H1 (cell line): Measurements from ENCODE around the gene CRBN. TPM values are rescaled to one million over a fixed set of nuclear protein-coding genes. Genes with fewer than 3 reads are reported as not detected.

Source experiments
- CTCF ChIA-PET: fragments of 300-600 bp; sonication (Branson Sonifier 250); formaldehyde crosslinking; loops from one replicate; lab custom pipeline; 2021; ENCODE audit not compliant: partially characterized antibody; lab: Charles Lee
- POLR2A ChIA-PET: fragments of 300-600 bp; sonication (Branson Sonifier 250); formaldehyde crosslinking; loops from one replicate; lab custom pipeline; 2021; ENCODE audit warnings: inconsistent platforms; ENCODE audit not compliant: partially characterized antibody; lab: Charles Lee
- DNase-seq, 2 experiments: peaks; one replicate each; pipeline versions ENCODE4 v3.0.0 to v3.0.0-alpha.2; 2010 to 2022; ENCODE audit warnings: low spot score in 2 of 2, low read depth in 1 of 2, mixed read lengths in 1 of 2
- FAIRE-seq: peaks from 2 replicates; lab custom pipeline; 2011; peaks lifted over from hg19 to GRCh38; lab: Jason Lieb, UNC
- H2AFZ ChIP-seq: 2 replicates; pipeline ENCODE4 v1.8.1; 2012; ENCODE audit warnings: low read length, inconsistent platforms
- H2AK5ac ChIP-seq: 2 replicates; pipeline ENCODE4 v1.6.1; 2013; ENCODE audit warnings: low read depth, low read length
- H2BK120ac ChIP-seq: replicated peaks from 2 replicates; pipeline ENCODE3; 2013; ENCODE audit warnings: low read depth, low read length, inconsistent platforms
- H2BK12ac ChIP-seq: 2 replicates; pipeline ENCODE4 v1.6.1; 2013; ENCODE audit warnings: low read depth, low read length
- H2BK15ac ChIP-seq: 2 replicates; pipeline ENCODE4 v1.6.1; 2013; ENCODE audit warnings: low read length
- H2BK20ac ChIP-seq: 2 replicates; pipeline ENCODE4 v1.6.1; 2013; ENCODE audit warnings: low read length
- H2BK5ac ChIP-seq: 2 replicates; pipeline ENCODE4 v1.6.1; 2013; ENCODE audit warnings: low read depth, low read length
- H3K14ac ChIP-seq: 2 replicates; pipeline ENCODE4 v1.6.1; 2013; ENCODE audit warnings: inconsistent platforms; ENCODE audit not compliant: insufficient read length
- H3K18ac ChIP-seq: 2 replicates; pipeline ENCODE4 v1.6.1; 2013; ENCODE audit warnings: low read length; ENCODE audit errors: extremely low read depth
- H3K23ac ChIP-seq: 2 replicates; pipeline ENCODE4 v1.6.1; 2013; ENCODE audit warnings: inconsistent platforms; ENCODE audit not compliant: insufficient read length
- H3K23me2 ChIP-seq: 2 replicates; pipeline ENCODE4 v1.6.1; 2013; ENCODE audit warnings: low read depth, low read length
- H3K27ac ChIP-seq: 2 replicates; pipeline ENCODE4 v1.6.1; 2011; ENCODE audit warnings: low read depth, low read length, inconsistent platforms
- H3K27me3 ChIP-seq, 4 experiments: replicated peaks in 1 of 4; 1 replicate in 1 of 4; 2 replicates in 3 of 4; pipeline versions ENCODE4 v1.6.1 to v1.8.1; 2011 to 2013; ENCODE audit warnings: low read length in 3 of 4, mild to moderate bottlenecking in 3 of 4, inconsistent platforms in 2 of 4, mixed read lengths in 2 of 4, moderate library complexity in 1 of 4; ENCODE audit not compliant: control insufficient read depth in 3 of 4, insufficient read depth in 3 of 4; ENCODE audit errors: extremely low read depth in 1 of 4
- H3K36me3 ChIP-seq, 4 experiments: 2 replicates each; pipeline versions ENCODE4 v1.6.1 to v1.8.1; 2011 to 2013; ENCODE audit warnings: mild to moderate bottlenecking in 4 of 4, low read length in 3 of 4, moderate library complexity in 2 of 4, control low read depth in 1 of 4, inconsistent platforms in 1 of 4; ENCODE audit not compliant: insufficient read depth in 4 of 4, control insufficient read depth in 2 of 4
- H3K4ac ChIP-seq: replicated peaks from 2 replicates; pipeline ENCODE3; 2013; ENCODE audit warnings: low read length, low read depth, mixed read lengths, inconsistent platforms; ENCODE audit not compliant: insufficient read length
- H3K4me1 ChIP-seq, 4 experiments: replicated peaks in 1 of 4; 1 replicate in 1 of 4; 2 replicates in 3 of 4; pipeline versions ENCODE4 v1.6.1 to v1.8.1; 2011 to 2013; ENCODE audit warnings: low read length in 3 of 4, inconsistent platforms in 2 of 4, mixed read lengths in 1 of 4; ENCODE audit not compliant: insufficient read depth in 4 of 4, control insufficient read depth in 3 of 4
- H3K4me2 ChIP-seq, 2 experiments: 2 replicates each; pipeline versions ENCODE4 v1.6.1 to v1.8.1; 2011 to 2013; ENCODE audit warnings: low read depth in 2 of 2, low read length in 2 of 2, control low read depth in 1 of 2, inconsistent platforms in 1 of 2, mild to moderate bottlenecking in 1 of 2; ENCODE audit not compliant: insufficient read depth in 1 of 2
- H3K4me3 ChIP-seq, 4 experiments: fragments of 200-600, 300-600 bp in 1 of 4; sonication (generic), shearing (Covaris generic), sonication (Bioruptor Twin) in 1 of 4; 2 replicates each; pipeline versions ENCODE4 v1.5.1 to v1.8.1; 2011 to 2016; ENCODE audit warnings: low read length in 4 of 4, low read depth in 3 of 4, control low read depth in 2 of 4, inconsistent platforms in 2 of 4, mild to moderate bottlenecking in 2 of 4, mixed read lengths in 1 of 4, moderate library complexity in 1 of 4; ENCODE audit not compliant: insufficient read depth in 2 of 4; ENCODE audit errors: extremely low read depth in 1 of 4
- H3K56ac ChIP-seq: replicated peaks from 2 replicates; pipeline ENCODE3; 2013; ENCODE audit warnings: low read depth, mild to moderate bottlenecking, mixed read lengths, low read length, inconsistent platforms; ENCODE audit not compliant: insufficient read length
- H3K79me1 ChIP-seq: 2 replicates; pipeline ENCODE4 v1.6.1; 2013; ENCODE audit warnings: low read depth, low read length, control low read depth
- H3K79me2 ChIP-seq, 2 experiments: 2 replicates each; pipeline versions ENCODE4 v1.6.1 to v1.8.1; 2012 to 2013; ENCODE audit warnings: low read length in 2 of 2, mild to moderate bottlenecking in 2 of 2, inconsistent platforms in 1 of 2; ENCODE audit not compliant: insufficient read depth in 2 of 2, control insufficient read depth in 1 of 2
- H3K9ac ChIP-seq, 4 experiments: replicated peaks in 1 of 4; 1 replicate in 1 of 4; 2 replicates in 3 of 4; pipeline versions ENCODE4 v1.6.1 to v1.8.1; 2011 to 2013; ENCODE audit warnings: low read depth in 3 of 4, low read length in 3 of 4, control low read depth in 2 of 4, mild to moderate bottlenecking in 2 of 4, moderate library complexity in 2 of 4, inconsistent platforms in 1 of 4; ENCODE audit errors: extremely low read depth in 1 of 4
- H3K9me3 ChIP-seq, 2 experiments: 2 replicates each; pipeline versions ENCODE4 v1.6.1 to v1.8.1; 2012 to 2013; ENCODE audit warnings: mild to moderate bottlenecking in 2 of 2, moderate library complexity in 2 of 2, control low read depth in 1 of 2, inconsistent platforms in 1 of 2, low read depth in 1 of 2, low read length in 1 of 2, mixed read lengths in 1 of 2; ENCODE audit not compliant: insufficient read depth in 2 of 2
- H4K20me1 ChIP-seq, 2 experiments: replicated peaks in 1 of 2; 2 replicates each; pipeline versions ENCODE3 to v1.8.1; 2011 to 2013; ENCODE audit warnings: inconsistent platforms in 2 of 2, low read length in 2 of 2, mild to moderate bottlenecking in 1 of 2; ENCODE audit not compliant: insufficient read depth in 2 of 2, control insufficient read depth in 1 of 2
- H4K5ac ChIP-seq: 2 replicates; pipeline ENCODE4 v1.6.1; 2013; ENCODE audit warnings: low read length, low read depth, mixed read lengths, inconsistent platforms; ENCODE audit not compliant: insufficient read length
- H4K8ac ChIP-seq: 2 replicates; pipeline ENCODE4 v1.8.0; 2013; ENCODE audit warnings: mild to moderate bottlenecking, moderate library complexity, low read length, inconsistent platforms; ENCODE audit not compliant: insufficient read depth; ENCODE audit errors: extremely low read depth
- H4K91ac ChIP-seq: replicated peaks from 2 replicates; pipeline ENCODE3; 2013; ENCODE audit warnings: low read length, mixed read lengths, inconsistent platforms; ENCODE audit not compliant: insufficient read length
- BCL11A ChIP-seq, 2 experiments: IDR thresholded peaks; one replicate each; pipeline ENCODE4 v1.6.1; 2011; ENCODE audit warnings: low read depth in 2 of 2, low read length in 2 of 2, mild to moderate bottlenecking in 2 of 2
- BRCA1 ChIP-seq: IDR thresholded peaks from 2 replicates; pipeline ENCODE4 v1.6.1; 2012; ENCODE audit warnings: low read depth, low read length, improper control_type of control experiment
- CHD2 ChIP-seq: IDR thresholded peaks from 2 replicates; pipeline ENCODE4 v1.6.1; 2012; ENCODE audit warnings: low read length, improper control_type of control experiment
- HDAC6 ChIP-seq: IDR thresholded peaks from one replicate; pipeline ENCODE4 v1.7.1; 2012; ENCODE audit warnings: low read depth, mild to moderate bottlenecking, inconsistent platforms, low read length, moderate library complexity
- MAFK ChIP-seq: IDR thresholded peaks from 2 replicates; pipeline ENCODE4 v1.6.1; 2012; ENCODE audit warnings: low read depth, mild to moderate bottlenecking, improper control_type of control experiment, low read length
- RBBP5 ChIP-seq: IDR thresholded peaks from 2 replicates; pipeline ENCODE4 v1.7.1; 2012; ENCODE audit warnings: low read depth, mild to moderate bottlenecking, inconsistent platforms, low read length, moderate library complexity, borderline replicate concordance
- SUZ12 ChIP-seq: fragments of 200-600 bp; sonication (generic); IDR thresholded peaks from 2 replicates; pipeline ENCODE4 v1.6.1; 2012; ENCODE audit warnings: mild to moderate bottlenecking, inconsistent platforms, low read length, moderate library complexity, mixed read lengths
- YY1 ChIP-seq: IDR thresholded peaks from 2 replicates; pipeline ENCODE4 v1.6.1; 2011; ENCODE audit warnings: low read depth, mild to moderate bottlenecking, low read length
- WGBS, 2 experiments: shearing (Covaris generic) in 1 of 2; methylation state at CpG; one replicate each; pipeline versions ENCODE4 v1.1.6 to v1.1.7; 2013 to 2015; ENCODE audit warnings: low lambda C conversion rate in 2 of 2, mixed read lengths in 2 of 2, inconsistent platforms in 1 of 2, low coverage in 1 of 2, missing lambda C conversion rate in 1 of 2; ENCODE audit not compliant: insufficient replicate concordance in 2 of 2, insufficient coverage in 1 of 2, insufficient read length in 1 of 2; ENCODE audit errors: extremely low coverage in 1 of 2, missing lambda C conversion rate in 1 of 2; 5-methylcytosine and 5-hydroxymethylcytosine counted together
- polyA plus RNA-seq, 7 experiments: library from polyadenylated mRNA; depleted of rRNA in 3 of 7; stranded (reverse) in 5 of 7; unstranded in 2 of 7; fragments of >200 nt in 5 of 7; fragments of 200-250 nt in 2 of 7; gene quantifications; 1 replicate in 5 of 7; 2 replicates in 1 of 7; 4 replicates in 1 of 7; pipeline versions ENCODE4 v1.2.1 to v1.2.3, GENCODE V29; 2011 to 2013; ENCODE audit warnings: missing spikeins in 2 of 7, mixed read lengths in 2 of 7
- total RNA-seq: library from RNA; stranded (reverse); fragmentation: NEBNext Ultra II Directional; extraction: Animal tissue kit (Norgen Biotek cat#: 25700); gene quantifications from 2 replicates; pipeline ENCODE4 v1.2.1, GENCODE V29; 2021
- TF ChIP-seq, protein P1 (sequence below): IDR thresholded peaks from 2 replicates; pipeline ENCODE4 v1.6.1; 2012; ENCODE audit warnings: low read length, inconsistent platforms

Gene CRBN
- total and polyA plus RNA-seq, 2 of the 8 experiments (the other 6 are each of a cell fraction or from before 2014, with no cell fraction given): 13.4 to 30.3 TPM

DNA sequence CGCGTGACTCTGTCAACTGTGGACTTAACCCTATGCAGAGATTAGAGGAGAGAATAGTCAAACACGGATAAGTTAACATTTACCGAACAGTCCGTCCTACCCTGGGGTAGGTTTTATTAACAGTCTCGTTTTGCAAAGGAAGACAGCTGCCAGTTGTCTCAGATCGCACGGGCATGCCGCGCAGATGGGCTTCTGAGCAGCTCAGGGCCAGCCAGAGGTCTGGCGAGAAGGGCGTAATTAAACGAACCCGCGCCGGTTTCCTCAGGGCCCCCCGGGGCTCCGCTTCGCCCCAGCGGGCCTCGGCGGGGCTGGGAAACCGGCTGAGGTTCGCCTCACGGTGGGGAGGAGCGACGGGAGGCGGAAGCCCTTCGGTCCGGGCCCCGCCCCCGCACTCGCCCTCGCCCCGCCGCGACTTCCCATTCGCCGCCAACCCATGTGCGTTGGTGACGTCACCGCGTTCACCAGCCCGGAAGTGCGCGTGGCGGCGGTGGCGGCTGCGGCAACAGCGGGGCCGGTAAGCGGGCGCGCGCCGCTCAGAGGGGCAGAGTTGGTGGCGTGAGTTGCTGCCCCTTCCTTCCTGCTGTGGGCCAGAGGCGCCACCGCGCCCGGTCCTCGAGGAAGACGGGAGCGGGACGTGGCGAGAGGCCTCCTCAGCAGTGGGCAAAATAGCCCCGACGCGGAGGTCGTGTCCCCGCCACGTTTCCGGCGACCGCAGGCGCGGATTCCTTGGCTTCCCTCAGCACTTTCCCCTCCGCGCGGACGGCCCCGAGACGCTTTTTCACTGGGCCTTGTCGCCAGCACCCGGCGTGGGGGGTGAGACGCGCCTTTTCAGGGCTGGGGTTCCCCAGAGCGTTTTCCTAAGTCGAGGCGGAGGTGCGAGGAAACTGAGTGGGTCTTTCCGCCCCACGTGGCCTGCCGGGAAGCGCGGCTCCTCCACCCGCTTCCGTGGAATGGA, 52.7 kb downstream of the CRBN start, which contains the start of gene TRNT1:
TSS of gene TRNT1 (plus strand) at position 464 of the 955 bp plus-strand sequence. CDS start 2,101 bp downstream, outside the sequence.
- Histone ChIP-seq H3K4me3 (peak within 1 kb of the TSS; percentile 79 to 87 (median 84)), H3K18ac (peak within 1 kb of the TSS; percentile 97), H4K5ac (peak within 1 kb of the TSS; percentile 92), H2AK5ac (0 out of 2 replicates have a peak within 1 kb of the TSS, but pooled peaks have one; percentile 16), H2AFZ (peak within 1 kb of the TSS; percentile 94), H2BK12ac (peak within 1 kb of the TSS; percentile 9; the same call in 1 of the 2 replicates), H3K9ac (peak within 1 kb of the TSS; percentile 70 to 99 (median 94)), H3K23me2 (peaks cover 8% of the 10 kb centered on the region), H2BK120ac (no peak within 1 kb of the TSS), H3K4me2 (peak within 1 kb of the TSS; percentile 91 to 93), H3K23ac (no peak within 1 kb of the TSS), H3K79me2 (peaks cover 4 to 31% of the 10 kb centered on the region in 2 experiments; a peak in 3 of 4 replicates), H3K27me3 (no peaks in the 10 kb centered on the region), H3K14ac (no peak within 1 kb of the TSS), H4K8ac (peak within 1 kb of the TSS; percentile 96), H3K27ac (peak within 1 kb of the TSS; percentile 96), H3K79me1 (0 out of 2 replicates have a peak, but pooled peaks cover 4% of the 10 kb centered on the region), H4K20me1 (no peaks in the 10 kb centered on the region), H3K4me1 (peaks cover 2 to 7% (median 4%) of the 10 kb centered on the region in 4 experiments; a peak in 3 of 7 replicates), H2BK20ac (0 out of 2 replicates have a peak within 1 kb of the TSS, but pooled peaks have one; percentile 48), H2BK5ac (peak within 1 kb of the TSS; percentile 95), H3K9me3 (no peaks in the 10 kb centered on the region), H3K36me3 (peaks cover 10 to 27% (median 19%) of the 10 kb centered on the region in 4 experiments), H2BK15ac (no peak within 1 kb of the TSS), H3K56ac (peak within 1 kb of the TSS; percentile 52), H4K91ac (peak within 1 kb of the TSS; percentile 91), H3K4ac (peak within 1 kb of the TSS; percentile 96)
- POLR2A ChIA-PET: interaction anchor here (1.5 kb wide), 1 partner anchor 31 kb away, joined by 3 read pairs; no protein-coding TSS in a partner anchor
- FAIRE-seq (no peak), DNase-seq (peak; percentile 60 to 93)
- CTCF ChIA-PET: no interaction called here
- WGBS, 2 experiments: 3% methylated on average over 89 of the region's 100 CpGs; no CpG with 5 or more reads in 1 of the 2 experiments
- TF ChIP-seq, protein P1, sequence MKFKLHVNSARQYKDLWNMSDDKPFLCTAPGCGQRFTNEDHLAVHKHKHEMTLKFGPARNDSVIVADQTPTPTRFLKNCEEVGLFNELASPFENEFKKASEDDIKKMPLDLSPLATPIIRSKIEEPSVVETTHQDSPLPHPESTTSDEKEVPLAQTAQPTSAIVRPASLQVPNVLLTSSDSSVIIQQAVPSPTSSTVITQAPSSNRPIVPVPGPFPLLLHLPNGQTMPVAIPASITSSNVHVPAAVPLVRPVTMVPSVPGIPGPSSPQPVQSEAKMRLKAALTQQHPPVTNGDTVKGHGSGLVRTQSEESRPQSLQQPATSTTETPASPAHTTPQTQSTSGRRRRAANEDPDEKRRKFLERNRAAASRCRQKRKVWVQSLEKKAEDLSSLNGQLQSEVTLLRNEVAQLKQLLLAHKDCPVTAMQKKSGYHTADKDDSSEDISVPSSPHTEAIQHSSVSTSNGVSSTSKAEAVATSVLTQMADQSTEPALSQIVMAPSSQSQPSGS: no peak; the same call in 1 of the 2 replicates
- TF ChIP-seq SUZ12 (no peak), CHD2 (no peak), HDAC6 (no peak), BRCA1 (no peak), MAFK (no peak), YY1 (no peak), RBBP5 (peak; percentile 74; the same call in 1 of the 2 replicates), BCL11A (IDR thresholded peaks at IDR 0.05; ENCODE audit: low read depth in 2 of 2, low read length in 2 of 2) (no peak)
